Measurements from ENCODE around the gene NT5C.
A peak's percentile ranks its signal among the peaks of the same experiment; 100 is the strongest.

NT5C gene

GRCh38 chr17:75102385-75102821 is 29.1 kb downstream of the NT5C start:
- TF ChIP-seq, protein P1, sequence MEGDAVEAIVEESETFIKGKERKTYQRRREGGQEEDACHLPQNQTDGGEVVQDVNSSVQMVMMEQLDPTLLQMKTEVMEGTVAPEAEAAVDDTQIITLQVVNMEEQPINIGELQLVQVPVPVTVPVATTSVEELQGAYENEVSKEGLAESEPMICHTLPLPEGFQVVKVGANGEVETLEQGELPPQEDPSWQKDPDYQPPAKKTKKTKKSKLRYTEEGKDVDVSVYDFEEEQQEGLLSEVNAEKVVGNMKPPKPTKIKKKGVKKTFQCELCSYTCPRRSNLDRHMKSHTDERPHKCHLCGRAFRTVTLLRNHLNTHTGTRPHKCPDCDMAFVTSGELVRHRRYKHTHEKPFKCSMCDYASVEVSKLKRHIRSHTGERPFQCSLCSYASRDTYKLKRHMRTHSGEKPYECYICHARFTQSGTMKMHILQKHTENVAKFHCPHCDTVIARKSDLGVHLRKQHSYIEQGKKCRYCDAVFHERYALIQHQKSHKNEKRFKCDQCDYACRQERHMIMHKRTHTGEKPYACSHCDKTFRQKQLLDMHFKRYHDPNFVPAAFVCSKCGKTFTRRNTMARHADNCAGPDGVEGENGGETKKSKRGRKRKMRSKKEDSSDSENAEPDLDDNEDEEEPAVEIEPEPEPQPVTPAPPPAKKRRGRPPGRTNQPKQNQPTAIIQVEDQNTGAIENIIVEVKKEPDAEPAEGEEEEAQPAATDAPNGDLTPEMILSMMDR (conservative IDR thresholded peaks at IDR 0.05) = no peak

DNA sequence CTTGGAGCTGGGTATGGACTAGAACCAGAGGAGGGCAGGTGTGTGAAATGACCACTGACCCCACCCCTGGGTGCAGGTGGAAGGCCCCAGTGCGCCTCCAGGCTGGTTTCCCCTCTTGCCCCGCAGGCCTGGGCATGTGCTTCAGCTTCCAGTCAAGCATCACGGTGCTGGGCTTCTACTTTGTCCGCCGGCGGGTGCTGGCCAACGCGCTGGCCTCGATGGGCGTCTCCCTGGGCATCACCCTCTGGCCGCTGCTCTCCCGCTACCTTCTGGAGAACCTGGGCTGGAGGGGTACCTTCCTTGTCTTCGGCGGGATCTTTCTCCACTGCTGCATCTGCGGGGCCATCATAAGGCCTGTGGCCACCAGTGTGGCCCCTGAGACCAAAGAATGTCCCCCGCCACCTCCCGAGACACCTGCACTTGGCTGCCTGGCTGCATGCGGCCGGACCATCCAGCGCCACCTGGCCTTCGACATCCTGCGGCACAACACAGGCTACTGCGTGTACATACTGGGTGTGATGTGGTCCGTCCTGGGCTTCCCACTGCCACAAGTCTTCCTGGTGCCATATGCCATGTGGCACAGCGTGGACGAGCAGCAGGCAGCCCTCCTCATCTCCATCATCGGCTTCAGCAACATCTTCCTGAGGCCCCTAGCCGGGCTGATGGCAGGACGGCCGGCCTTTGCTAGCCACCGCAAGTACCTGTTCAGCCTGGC is 31.5 kb downstream of the NT5C start:
- H3K27ac ChIP-seq = no peak overlapping the region
- TF ChIP-seq, protein P1 (conservative IDR thresholded peaks at IDR 0.05) = no peak

More at GRCh38 chr17:75102385-75102821, 29.1 kb downstream of the NT5C start:
- H3K27ac ChIP-seq = no peak overlapping the region

DNA sequence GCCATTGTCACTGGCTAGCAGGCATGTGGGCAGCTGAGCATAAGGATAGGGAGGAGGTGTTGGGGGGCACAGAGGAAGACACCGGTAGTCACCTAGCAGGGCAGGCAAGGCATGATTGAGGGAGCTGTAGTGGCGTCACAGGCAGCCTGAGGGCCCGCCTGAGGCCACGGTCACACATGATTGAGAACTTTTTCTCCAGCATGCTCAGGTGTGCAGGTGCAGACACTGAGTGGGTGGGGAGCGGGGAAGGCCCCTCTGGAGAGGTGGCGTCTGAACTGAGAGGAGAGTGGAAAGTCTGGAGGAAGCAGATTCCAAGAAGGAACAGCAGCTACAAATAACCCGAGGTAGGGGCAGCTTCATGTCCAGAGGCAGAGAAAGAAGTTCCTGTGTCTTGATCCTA is 32.7 kb downstream of the NT5C start:
- TF ChIP-seq, protein P1 (conservative IDR thresholded peaks at IDR 0.05) = no peak
- no peak overlapping the region for H3K27ac ChIP-seq

GRCh38 chr17:75097865-75098264 is 33.7 kb downstream of the NT5C start:
- no peak overlapping the region for H3K27ac ChIP-seq
- TF ChIP-seq, protein P1 (conservative IDR thresholded peaks at IDR 0.05) = no peak

GRCh38 chr17:75096082-75096625 is 35.4 kb downstream of the NT5C start:
- TF ChIP-seq, protein P1 (conservative IDR thresholded peaks at IDR 0.05) = no peak
- peak overlapping the region; percentile 31; the same call in 1 of the 2 replicates for H3K27ac ChIP-seq

- no peak overlapping the region for H3K27ac ChIP-seq
- TF ChIP-seq, protein P1 (conservative IDR thresholded peaks at IDR 0.05) = no peak
Observed at GRCh38 chr17:75094871-75095399, 36.6 kb downstream of the NT5C start.

- TF ChIP-seq, protein P1 (conservative IDR thresholded peaks at IDR 0.05) = no peak
- no peak overlapping the region for H3K27ac ChIP-seq
Observed at GRCh38 chr17:75093548-75094158, 37.9 kb downstream of the NT5C start.
